Upper lobe of left lung (tissue), 6 donors: ENCODE results near the gene LIN37. TPM values are rescaled to one million over a fixed set of nuclear protein-coding genes. Genes with fewer than 3 reads are reported as not detected.

Experiments used
- ATAC-seq, 2 donors: fragments of 200-7000 bp; cut with Tn5 transposase; one replicate each; pipeline ENCODE4 v1.9.1; 2022; ENCODE audit warnings: mild to moderate bottlenecking in 2 of 2, moderate library complexity in 2 of 2; ENCODE audit not compliant: low FRiP score in 2 of 2
- DNase-seq, 2 donors: peaks; one replicate each; pipeline ENCODE4 v3.0.0-alpha.2; 2019 to 2020
- H3K27ac ChIP-seq, 4 donors: fragments of 200-600 bp; sonication (generic); one replicate each; pipeline ENCODE4 v1.5.1; 2016 to 2019
- H3K27me3 ChIP-seq, 4 donors: fragments of 200-600 bp; sonication (generic); one replicate each; pipeline ENCODE4 v1.5.1; 2017 to 2019
- H3K36me3 ChIP-seq, 4 donors: fragments of 200-600 bp; sonication (generic); one replicate each; pipeline ENCODE4 v1.5.1; 2016 to 2019
- H3K4me1 ChIP-seq, 4 donors: fragments of 200-600 bp; sonication (generic); one replicate each; pipeline ENCODE4 v1.5.1; 2018 to 2019
- H3K4me3 ChIP-seq, 4 donors: fragments of 200-600 bp; sonication (generic); one replicate each; pipeline ENCODE4 v1.5.1; 2017 to 2019; ENCODE audit warnings: mild to moderate bottlenecking in 2 of 4, moderate library complexity in 1 of 4
- H3K9me3 ChIP-seq, 4 donors: fragments of 200-600 bp; sonication (generic); one replicate each; pipeline ENCODE4 v1.5.1; 2018 to 2019
- CTCF ChIP-seq, 6 experiments: fragments of 450-650 bp in 4 of 6; fragments of 200-600 bp in 2 of 6; sonication (generic) in 2 of 6; IDR thresholded peaks; one replicate each; pipeline ENCODE4 v1.5.1; 2016 to 2019; ENCODE audit warnings: antibody characterized with exemption in 6 of 6
- EP300 ChIP-seq, 4 donors: sonication (generic); formaldehyde crosslinking; IDR thresholded peaks; one replicate each; pipeline ENCODE4 v1.5.1; 2017; ENCODE audit warnings: antibody characterized with exemption in 4 of 4, control low read depth in 2 of 4
- POLR2A ChIP-seq, 4 donors: fragments of 450-650 bp; IDR thresholded peaks; one replicate each; pipeline ENCODE4 v1.5.1; 2016 to 2017; ENCODE audit warnings: antibody characterized with exemption in 4 of 4, mild to moderate bottlenecking in 2 of 4
- POLR2AphosphoS5 ChIP-seq, 2 donors: sonication (generic); formaldehyde crosslinking; IDR thresholded peaks; one replicate each; pipeline ENCODE4 v1.5.1; 2017; ENCODE audit warnings: antibody characterized with exemption in 2 of 2
- WGBS, 2 donors: methylation state at CpG; one replicate each; pipeline ENCODE4 v1.1.5; 2017 to 2018; 5-methylcytosine and 5-hydroxymethylcytosine counted together
- total RNA-seq, 6 donors: library from RNA; depleted of rRNA in 4 of 6; stranded (reverse); fragments of >200 nt in 4 of 6; gene quantifications; one replicate each; pipeline versions ENCODE4 v1.1.0 to v1.2.1, GENCODE V29; 2016 to 2021
- donor health status: DM: no; HTN: no; CAD: no; lungs with moderate emphysema.
- donor health status: DM: no; HTN: yes; CAD: no; lungs with severe emphysema.

The LIN37 gene
- total RNA-seq, 6 donors from 2014 or later, result 4.0 to 16.9 (median 10.9) TPM

- H3K4me1 ChIP-seq, result peaks cover 35 to 61% (median 46%) of the 10 kb centered on the region in 4 donors
- no peak for DNase-seq
- no peaks in the 10 kb centered on the region for H3K27me3 ChIP-seq
- no peak for ATAC-seq
- H3K4me3 ChIP-seq, result peak overlapping the region in 3 of 4 donors; percentile 63 to 91 (median 87)
- TF ChIP-seq CTCF (IDR thresholded peaks at IDR 0.05) (no peak), POLR2A (IDR thresholded peaks at IDR 0.05) (no peak), EP300 (IDR thresholded peaks at IDR 0.05) (no peak), POLR2AphosphoS5 (IDR thresholded peaks at IDR 0.05) (no peak)
- H3K27ac ChIP-seq, result peak overlapping the region in 2 of 4 donors; percentile 99 to 100
- WGBS, 2 donors, result 71 to 82% methylated on average over 5 of the region's 5 CpGs
- H3K36me3 ChIP-seq, result peaks cover 0 to 8% (median 0%) of the 10 kb centered on the region in 4 donors
- no peaks in the 10 kb centered on the region for H3K9me3 ChIP-seq
These were observed 1.8 kb upstream of the LIN37 start for GRCh38 chr19:35746531-35746930.

GRCh38 chr19:35750167-35750566 is 1.8 kb downstream of the LIN37 start:
- peaks cover 26 to 40% (median 32%) of the 10 kb centered on the region in 4 donors for H3K4me1 ChIP-seq
- H3K27me3 ChIP-seq, result no peaks in the 10 kb centered on the region
- TF ChIP-seq POLR2AphosphoS5 (IDR thresholded peaks at IDR 0.05) (no peak), EP300 (IDR thresholded peaks at IDR 0.05) (no peak), CTCF (IDR thresholded peaks at IDR 0.05) (no peak), POLR2A (IDR thresholded peaks at IDR 0.05) (no peak)
- ATAC-seq (no peak), DNase-seq (no peak)
- no peak overlapping the region for H3K27ac ChIP-seq
- no peak overlapping the region for H3K4me3 ChIP-seq
- H3K36me3 ChIP-seq, result peaks cover 15 to 34% (median 29%) of the 10 kb centered on the region in 4 donors
- H3K9me3 ChIP-seq, result no peaks in the 10 kb centered on the region
- WGBS, 2 donors, result 75 to 91% methylated on average over 5 of the region's 5 CpGs

- Histone ChIP-seq H3K27ac (no peak overlapping the region), H3K4me1 (peaks cover 34 to 47% (median 40%) of the 10 kb centered on the region in 4 donors), H3K27me3 (peaks cover 0 to 3% (median 1%) of the 10 kb centered on the region in 4 donors), H3K4me3 (no peak overlapping the region), H3K36me3 (peaks cover 15 to 34% (median 29%) of the 10 kb centered on the region in 4 donors), H3K9me3 (no peaks in the 10 kb centered on the region)
- peak in 1 of 2 donors; percentile 58 for DNase-seq
- 91 to 93% methylated on average over 7 to 14 of the region's 14 CpGs for WGBS, 2 donors
- ATAC-seq, result no peak
- TF ChIP-seq POLR2A (IDR thresholded peaks at IDR 0.05), result no peak
- no peak for TF ChIP-seq POLR2AphosphoS5 (IDR thresholded peaks at IDR 0.05)
- TF ChIP-seq CTCF (IDR thresholded peaks at IDR 0.05), result no peak
- no peak for TF ChIP-seq EP300 (IDR thresholded peaks at IDR 0.05)
These were observed 3.7 kb downstream of the LIN37 start for GRCh38 chr19:35751839-35752745.

GRCh38 chr19:35752746-35753350 is 4.5 kb downstream of the LIN37 start:
- H3K9me3 ChIP-seq, result no peaks in the 10 kb centered on the region
- 95 to 97% methylated on average over 9 to 18 of the region's 20 CpGs for WGBS, 2 donors
- H3K4me1 ChIP-seq, result peaks cover 35 to 48% (median 42%) of the 10 kb centered on the region in 4 donors
- peaks cover 15 to 34% (median 29%) of the 10 kb centered on the region in 4 donors for H3K36me3 ChIP-seq
- TF ChIP-seq CTCF (IDR thresholded peaks at IDR 0.05) (no peak), POLR2AphosphoS5 (IDR thresholded peaks at IDR 0.05) (no peak), POLR2A (IDR thresholded peaks at IDR 0.05) (no peak), EP300 (IDR thresholded peaks at IDR 0.05) (no peak)
- no peak overlapping the region for H3K27ac ChIP-seq
- peaks cover 0 to 3% (median 1%) of the 10 kb centered on the region in 4 donors for H3K27me3 ChIP-seq
- peak in 1 of 2 donors; percentile 68 for DNase-seq
- H3K4me3 ChIP-seq, result no peak overlapping the region
- ATAC-seq, result no peak
